Activated CD8-positive, alpha-beta memory T cell treated with anti-CD3 and anti-CD28 coated beads for 4 hours (primary cell): ENCODE results near the gene SLC9C1.
"Not testable (repeated sequence)": the region's sequence is repeated elsewhere in the genome, so short reads cannot be mapped to it uniquely, and the experiment has no call there.

Experiments used
- DNase-seq, 2 donors: peaks; one replicate each; pipeline ENCODE4 v3.0.0-alpha.2; 2020; ENCODE audit warnings: low read depth in 2 of 2

SLC9C1 gene

DNA sequence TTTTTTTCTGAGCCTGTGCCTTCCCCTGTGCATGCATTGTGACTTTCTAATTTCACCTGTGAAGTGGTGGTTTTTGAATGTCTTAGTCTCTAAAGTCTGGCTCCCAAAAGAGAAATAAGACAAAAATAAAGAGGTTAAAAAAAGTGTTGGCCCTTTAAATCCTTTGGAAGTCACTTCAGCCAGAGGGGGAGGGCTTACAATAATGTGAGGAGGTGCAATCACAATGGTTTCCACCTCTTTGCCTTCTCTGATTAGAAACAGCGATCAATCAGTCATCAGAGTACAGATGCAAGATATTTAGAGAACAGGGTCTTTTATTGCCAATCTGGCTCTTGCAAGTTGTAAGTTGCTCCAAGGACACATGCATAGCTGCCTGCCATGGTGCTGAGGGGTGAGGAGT lies 96.9 kb downstream of the SLC9C1 start:
- DNase-seq = no peak

GRCh38 chr3:112187300-112187699 lies 106.7 kb downstream of the SLC9C1 start:
- DNase-seq = no peak

DNA sequence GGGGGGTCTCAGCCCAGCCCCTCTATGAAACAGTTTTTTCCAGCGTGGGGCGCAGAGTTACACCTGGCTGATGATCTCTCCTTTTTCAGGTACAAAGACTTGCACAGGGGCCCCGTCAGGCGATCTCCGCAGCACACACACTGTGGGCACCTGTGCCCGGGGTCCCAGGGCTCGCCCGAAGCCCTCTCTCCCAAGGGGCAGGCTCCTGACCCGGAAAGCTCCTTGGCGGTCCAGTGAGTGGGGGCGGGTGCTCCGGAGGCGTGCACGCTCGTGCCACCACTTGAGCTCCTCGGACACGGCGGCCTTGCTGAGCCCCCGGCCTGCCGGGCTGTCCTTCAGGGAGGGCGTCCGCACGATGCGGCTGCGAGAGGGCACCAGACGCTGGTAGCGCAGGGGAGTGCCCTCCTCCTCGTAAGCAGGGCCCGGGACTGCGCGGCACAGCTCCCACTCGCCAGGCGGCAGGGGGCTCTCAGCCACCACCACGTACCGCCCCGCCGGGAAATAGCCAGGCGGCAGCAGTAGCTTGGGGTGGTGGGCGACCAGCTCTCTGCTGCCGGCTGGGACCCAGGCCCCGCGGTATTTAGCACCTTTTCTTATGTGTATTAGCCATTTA lies 108.5 kb downstream of the SLC9C1 start:
- not testable (repeated sequence) for DNase-seq

DNA sequence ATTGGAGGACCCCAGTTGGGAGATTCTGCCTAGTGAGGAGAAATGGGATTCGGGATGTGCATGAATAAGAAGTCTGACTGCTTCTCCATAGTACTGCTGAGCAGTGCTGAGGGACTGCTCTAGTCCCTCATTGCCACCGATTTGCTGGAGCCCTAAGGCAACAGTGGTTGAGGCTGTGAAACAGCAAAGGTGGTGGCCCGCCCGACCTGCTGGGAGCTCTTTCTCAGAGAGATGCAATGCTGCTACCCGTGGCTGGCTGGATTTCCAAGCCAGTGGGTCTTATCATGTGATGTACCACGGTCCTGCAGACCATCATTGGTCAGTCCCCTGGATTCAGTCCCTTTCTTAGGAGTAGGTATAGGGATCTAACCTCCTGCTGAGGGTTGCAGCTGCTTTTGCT lies 118.4 kb downstream of the SLC9C1 start:
- DNase-seq = no peak

- no peak for DNase-seq
Measured at GRCh38 chr3:112175037-112175436, 119.0 kb downstream of the SLC9C1 start.

GRCh38 chr3:112171144-112171543 lies 122.9 kb downstream of the SLC9C1 start:
- DNase-seq = no peak

DNA sequence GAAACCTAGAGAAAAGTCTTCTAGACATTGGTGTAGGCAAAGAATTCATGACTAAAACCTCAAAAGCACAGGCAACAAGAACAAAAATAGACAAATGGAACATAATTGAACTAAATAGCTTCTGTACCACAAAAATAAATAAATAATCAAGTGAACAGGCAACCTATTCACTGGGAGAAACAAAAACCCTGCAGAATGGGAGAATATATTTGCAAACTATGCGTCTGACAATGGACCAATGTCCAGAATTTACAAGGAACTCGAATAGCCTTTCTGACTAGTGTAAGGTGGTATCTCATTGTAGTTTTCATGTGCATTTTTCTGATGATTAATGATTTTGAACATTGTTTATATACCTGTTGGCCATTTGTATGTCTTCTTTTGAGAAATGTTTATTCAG lies 124.0 kb downstream of the SLC9C1 start:
- DNase-seq = no peak

DNA sequence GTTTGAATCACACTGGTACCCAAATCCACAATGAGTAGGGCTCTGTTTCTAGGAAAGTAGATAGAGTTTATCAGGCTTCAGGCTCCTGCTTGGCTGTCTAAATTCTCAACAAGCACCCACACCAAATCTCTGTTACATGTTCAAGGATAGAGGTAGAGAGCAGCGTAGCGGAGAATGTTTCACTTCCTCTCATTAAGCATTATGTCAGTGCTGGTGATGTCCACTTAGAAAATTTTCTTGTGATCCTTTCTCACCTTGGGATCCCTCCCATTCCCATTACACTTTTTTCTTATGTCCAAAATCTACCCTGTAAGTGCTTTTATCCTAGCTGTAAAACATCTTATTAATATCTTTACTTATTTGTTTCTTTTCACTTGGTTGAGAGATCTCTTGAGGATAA lies 126.3 kb downstream of the SLC9C1 start:
- no peak for DNase-seq

GRCh38 chr3:112149136-112149535 lies 144.9 kb downstream of the SLC9C1 start:
- no peak for DNase-seq

DNA sequence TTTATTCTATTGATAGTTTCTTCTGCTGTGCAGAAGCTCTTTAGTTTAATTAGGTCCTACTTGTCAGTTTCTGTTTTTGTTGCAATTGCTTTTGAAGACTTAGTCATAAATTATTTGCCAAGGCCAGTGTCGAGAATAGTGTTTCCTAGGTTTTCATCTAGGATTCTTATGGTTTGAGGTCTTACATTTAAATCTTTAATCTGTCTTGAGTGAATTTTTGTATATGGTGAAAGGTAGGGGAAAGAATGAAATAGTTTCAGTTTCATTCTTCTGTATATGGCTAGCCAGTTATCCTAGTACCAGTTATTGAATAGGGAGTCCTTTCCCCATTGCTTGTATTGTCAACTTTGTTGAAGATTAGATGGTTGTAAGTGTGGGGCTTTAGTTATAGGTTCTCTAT lies 150.3 kb downstream of the SLC9C1 start:
- no peak for DNase-seq

GRCh38 chr3:112143251-112143650 lies 150.8 kb downstream of the SLC9C1 start:
- DNase-seq = no peak

DNA sequence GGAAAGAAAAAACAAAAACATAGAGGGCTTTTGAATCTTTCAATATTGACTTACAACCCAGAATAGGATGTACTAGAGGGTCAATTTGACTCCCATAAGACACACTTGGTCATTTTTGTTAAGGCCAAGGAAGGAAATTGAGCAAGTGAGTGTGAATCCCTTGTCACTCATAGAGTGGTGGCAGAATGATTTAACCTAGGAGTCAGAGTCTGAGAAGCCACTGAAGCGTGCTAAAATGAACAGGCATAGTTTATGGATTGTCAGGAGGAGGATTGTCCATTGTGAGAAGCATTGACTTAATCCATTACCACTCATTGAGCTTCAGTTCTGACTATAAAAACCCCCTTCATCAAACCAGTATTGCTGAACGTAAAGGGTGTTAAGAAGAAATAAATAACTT lies 152.7 kb downstream of the SLC9C1 start:
- no peak for DNase-seq

DNA sequence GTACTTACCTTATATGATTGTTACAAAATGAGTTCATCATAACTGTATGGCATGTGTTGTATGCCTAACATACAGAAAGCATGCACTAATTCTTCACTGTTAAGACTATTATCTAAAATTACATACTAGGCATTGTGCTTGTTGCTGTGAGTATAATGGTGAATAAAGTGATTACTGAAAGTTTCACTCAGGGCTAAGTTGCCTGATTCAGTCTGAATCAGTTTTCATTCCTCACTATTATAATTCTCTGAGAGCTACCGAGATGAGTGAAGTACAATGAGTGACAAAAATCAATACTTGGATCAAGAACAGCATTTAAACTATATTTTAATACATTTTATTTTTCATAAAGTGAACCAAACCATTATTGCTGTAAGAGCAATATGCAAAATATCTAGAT lies 153.4 kb downstream of the SLC9C1 start:
- DNase-seq = no peak

GRCh38 chr3:112138219-112138969 lies 155.6 kb downstream of the SLC9C1 start:
- no peak for DNase-seq

DNA sequence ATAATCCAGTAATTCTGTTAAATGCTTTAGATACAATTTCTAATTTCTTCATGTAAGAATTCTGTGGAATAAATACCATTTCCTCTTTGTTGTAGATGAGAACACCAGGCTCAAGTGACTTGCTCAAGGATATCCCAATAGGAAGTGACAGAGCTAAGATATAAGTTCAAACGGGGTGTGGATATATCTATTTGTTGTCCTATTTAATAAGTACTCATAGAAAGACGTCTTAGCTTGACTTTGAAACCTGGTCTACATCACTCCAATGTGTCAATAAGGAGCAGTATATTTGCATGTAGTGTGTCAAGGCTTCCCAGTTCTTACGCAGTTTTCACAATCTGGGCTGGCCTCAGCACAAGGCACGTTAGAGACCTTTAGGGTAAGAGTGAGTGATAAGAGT lies 156.2 kb downstream of the SLC9C1 start:
- DNase-seq = no peak

DNA sequence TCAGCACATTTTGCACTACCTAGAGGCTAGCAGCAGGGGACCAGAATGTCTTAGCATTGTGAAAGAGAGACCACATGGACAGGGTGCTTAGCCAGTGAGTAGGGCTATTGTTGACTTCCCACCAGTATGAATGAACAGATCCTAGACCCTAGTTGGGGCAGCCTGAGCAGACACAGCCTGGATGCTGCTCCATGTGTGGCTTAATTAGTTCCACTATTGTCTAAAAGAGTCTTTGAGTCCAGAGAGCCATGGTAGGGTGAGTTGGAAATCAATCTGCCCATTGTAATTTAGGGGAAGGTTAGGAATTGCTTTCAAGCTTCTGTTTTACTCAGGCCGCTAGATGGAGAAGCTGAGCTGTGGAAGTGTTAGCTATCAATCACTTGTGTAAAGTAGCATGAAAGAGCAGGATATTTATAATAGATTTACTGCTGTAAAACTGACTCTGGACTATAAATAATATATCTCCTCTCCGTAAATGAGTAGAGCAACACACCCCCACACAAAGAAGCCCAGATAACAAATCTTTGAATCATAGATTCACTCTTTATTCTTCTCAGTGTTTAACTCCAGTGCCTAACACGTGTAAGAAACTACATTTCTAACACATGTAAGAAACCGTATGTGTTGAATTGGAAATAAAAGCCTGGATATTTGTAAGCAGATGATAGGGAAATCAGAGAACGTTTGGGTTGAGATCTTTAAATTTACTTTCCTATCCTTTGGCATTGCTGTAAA lies 156.9 kb downstream of the SLC9C1 start:
- no peak for DNase-seq

DNA sequence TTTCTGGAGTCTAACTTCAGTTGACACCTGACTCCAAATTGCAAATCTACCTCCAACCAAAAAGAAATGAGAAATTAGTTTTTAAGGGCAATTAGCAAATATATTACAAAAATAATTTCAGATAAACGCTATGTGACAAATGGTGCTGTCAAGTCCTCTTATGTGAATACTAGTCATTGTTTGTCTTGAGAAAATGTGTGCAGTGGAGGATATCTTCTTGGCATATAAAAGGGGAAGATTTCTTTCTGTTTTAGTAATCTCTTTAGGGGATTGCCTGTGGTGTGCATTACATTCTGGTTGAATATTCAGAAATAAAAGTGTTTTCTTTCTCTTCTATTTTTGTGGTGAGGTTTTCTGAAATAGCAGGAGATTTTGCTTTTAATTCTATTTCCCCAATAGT lies 158.0 kb downstream of the SLC9C1 start:
- DNase-seq = no peak

DNA sequence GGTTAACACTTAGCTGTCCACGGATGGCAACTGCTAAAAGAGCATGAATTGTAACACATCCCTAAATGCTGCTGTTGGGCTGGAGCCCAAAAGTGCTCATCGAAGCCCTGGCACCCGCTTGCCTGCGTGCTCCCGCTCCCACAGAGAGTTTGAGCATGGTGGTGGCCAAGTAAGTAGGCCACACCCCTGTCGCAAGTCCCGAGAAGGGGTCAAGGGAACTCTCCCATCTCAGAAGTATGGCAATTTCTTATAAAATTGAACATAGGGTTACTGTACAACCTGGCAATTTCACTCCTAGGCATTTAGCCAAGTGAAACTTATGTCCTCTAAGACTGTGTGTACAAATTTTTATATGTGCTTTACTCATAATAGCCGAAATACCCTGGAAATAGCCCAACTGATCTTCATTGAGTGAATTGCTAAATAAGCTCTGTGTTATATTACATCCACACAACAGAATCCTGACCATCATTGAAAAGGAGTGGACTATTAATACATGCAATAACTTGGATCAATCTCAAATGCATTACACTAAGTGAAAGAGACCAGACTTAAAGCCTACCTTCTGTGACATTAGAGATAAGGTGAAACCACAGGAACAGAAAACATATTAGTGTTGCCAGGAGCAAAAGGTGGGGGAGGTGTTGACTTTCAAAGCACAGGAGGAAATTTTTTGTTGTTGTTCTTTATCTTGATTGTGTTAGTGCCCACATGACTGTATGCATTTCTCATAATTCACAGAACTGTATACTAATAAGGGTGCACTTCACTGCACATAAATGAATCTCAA lies 159.5 kb downstream of the SLC9C1 start:
- no peak for DNase-seq

DNA sequence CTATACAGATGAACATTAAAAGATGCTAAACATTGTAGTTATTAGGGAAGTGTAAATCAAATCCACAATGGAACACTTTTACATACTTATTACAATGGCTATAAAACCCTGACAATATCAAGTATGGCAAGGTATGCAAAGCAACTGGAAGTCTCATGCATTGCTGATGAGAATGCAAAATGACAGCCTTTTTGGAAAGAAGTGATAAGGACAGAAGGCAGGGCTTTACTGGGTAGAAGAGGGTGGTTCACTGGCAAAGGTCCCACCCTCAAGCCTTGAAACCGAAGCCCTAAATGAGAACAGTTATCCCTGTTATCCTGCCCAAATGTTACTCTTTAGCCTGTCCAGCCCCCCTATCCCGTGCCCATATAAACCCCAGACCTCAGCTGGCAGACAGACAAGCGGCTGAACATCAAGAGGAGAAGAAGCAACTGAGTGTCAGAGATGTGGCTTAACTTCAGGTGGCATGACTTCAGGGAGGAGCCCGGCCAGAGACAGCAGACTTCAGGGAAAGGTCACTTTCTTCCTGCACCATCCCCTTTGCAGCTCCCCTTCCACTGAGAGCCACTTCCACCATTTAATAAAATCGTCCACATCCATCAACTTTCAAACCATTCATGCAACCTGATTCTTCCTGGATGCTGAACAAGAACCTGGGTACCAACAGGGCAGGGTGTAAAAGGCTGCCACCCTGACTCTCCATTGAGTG lies 160.2 kb downstream of the SLC9C1 start:
- no peak for DNase-seq

- peak in 1 of 2 donors; percentile 23 for DNase-seq
Measured at GRCh38 chr3:112132975-112133448, 161.0 kb downstream of the SLC9C1 start, which contains the start of gene GCSAM. GCSAM (minus strand) TSS chr3:112133248; CDS start chr3:112133120, 128 bp downstream.

DNA sequence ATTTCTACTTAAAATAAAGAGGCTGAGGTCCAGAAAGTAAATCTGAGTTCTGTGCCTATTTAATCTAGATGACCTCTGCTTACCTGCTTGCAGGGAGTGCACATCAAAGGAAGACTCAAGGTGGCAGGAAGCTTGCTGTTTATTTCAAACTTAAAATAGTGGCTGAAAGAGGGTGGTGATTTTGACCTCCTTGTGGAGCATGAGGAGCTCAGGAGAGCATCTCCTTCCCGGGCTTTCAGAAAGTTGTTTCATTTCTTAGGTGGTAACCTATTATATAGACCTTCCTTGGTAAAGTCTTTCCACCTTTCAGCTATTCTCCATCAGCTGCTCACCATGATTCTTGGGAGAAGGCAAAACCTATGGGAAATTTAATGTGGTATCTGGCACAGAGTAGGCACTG lies 161.5 kb downstream of the SLC9C1 start:
- DNase-seq = no peak
